Smooth muscle cell (in vitro differentiated cells): ENCODE measurements around the gene IFT52. TPM values are rescaled to one million over a fixed set of nuclear protein-coding genes. Genes with fewer than 3 reads are reported as not detected.

ENCODE experiments used
- DNase-seq: peaks from one replicate; lab custom pipeline; 2025; ENCODE audit not compliant: unreplicated experiment; lab: John Stamatoyannopoulos, UW
- H2AFZ ChIP-seq: fragments of 200-600 bp; sonication (generic); 2 replicates; pipeline ENCODE4 v1.6.0; 2016; ENCODE audit warnings: antibody characterized with exemption, low read depth, mild to moderate bottlenecking
- H3F3A ChIP-seq: fragments of 200-600 bp; sonication (generic); 2 replicates; pipeline ENCODE4 v1.6.0; 2017; ENCODE audit warnings: antibody characterized with exemption, low read depth
- H3K27ac ChIP-seq: fragments of 200-600 bp; sonication (generic); 2 replicates; pipeline ENCODE4 v1.5.1; 2016; ENCODE audit warnings: low read depth, mild to moderate bottlenecking
- H3K27me3 ChIP-seq: fragments of 200-600 bp; sonication (generic); 2 replicates; pipeline ENCODE4 v1.6.1; 2016; ENCODE audit warnings: low read depth, mild to moderate bottlenecking
- H3K36me3 ChIP-seq: fragments of 200-600 bp; sonication (generic); 2 replicates; pipeline ENCODE4 v1.5.1; 2016; ENCODE audit warnings: low read depth
- H3K4me1 ChIP-seq: fragments of 200-600 bp; sonication (generic); 2 replicates; pipeline ENCODE4 v1.5.1; 2016; ENCODE audit warnings: low read depth
- H3K4me2 ChIP-seq: fragments of 200-600 bp; sonication (generic); 2 replicates; pipeline ENCODE4 v1.6.0; 2016; ENCODE audit warnings: mild to moderate bottlenecking
- H3K4me3 ChIP-seq: fragments of 200-600 bp; sonication (generic); 2 replicates; pipeline ENCODE4 v1.5.1; 2016; ENCODE audit warnings: mild to moderate bottlenecking
- H3K79me2 ChIP-seq: fragments of 200-600 bp; sonication (generic); 2 replicates; pipeline ENCODE4 v1.6.0; 2016; ENCODE audit warnings: low read depth, mild to moderate bottlenecking
- H3K9ac ChIP-seq: fragments of 200-600 bp; sonication (generic); 2 replicates; pipeline ENCODE4 v1.6.0; 2016; ENCODE audit warnings: low read depth
- H3K9me3 ChIP-seq: fragments of 200-600 bp; sonication (generic); replicated peaks from 2 replicates; pipeline ENCODE4 v1.5.1; 2016; ENCODE audit warnings: low read depth
- H4K20me1 ChIP-seq: fragments of 200-600 bp; sonication (generic); 2 replicates; pipeline ENCODE4 v1.6.0; 2016; ENCODE audit warnings: low read depth
- CTCF ChIP-seq: fragments of 200-600 bp; sonication (generic); IDR thresholded peaks from 2 replicates; pipeline ENCODE4 v1.5.1; 2017; ENCODE audit warnings: borderline replicate concordance, mild to moderate bottlenecking, antibody characterized with exemption; ENCODE audit not compliant: insufficient read depth, poor library complexity, severe bottlenecking
- WGBS: methylation state at CpG from one replicate; pipeline ENCODE4 v1.1.7; 2016; ENCODE audit warnings: low lambda C conversion rate; 5-methylcytosine and 5-hydroxymethylcytosine counted together
- polyA plus RNA-seq: library from polyadenylated mRNA; unstranded; fragments of >200 nt; fragmentation: Nextera tagmentation; extraction: Ambion mirVana; gene quantifications from 2 replicates; pipeline ENCODE4 v1.2.1, GENCODE V29; 2016
- total RNA-seq: library from RNA; depleted of rRNA; stranded (reverse); fragments of >200 nt; gene quantifications from 2 replicates; pipeline ENCODE4 v1.2.3, GENCODE V29; 2014

Gene IFT52
- total and polyA plus RNA-seq, 2 experiments from 2014 or later = 46.5 to 51.0 TPM

GRCh38 chr20:43690943-43691598 lies 100.3 kb downstream of the IFT52 start:
- H4K20me1 ChIP-seq = no peaks in the 10 kb centered on the region
- 92% methylated on average over 9 of the region's 9 CpGs for WGBS
- no peak overlapping the region for H2AFZ ChIP-seq
- no peaks in the 10 kb centered on the region for H3K9me3 ChIP-seq
- H3K4me3 ChIP-seq = no peak overlapping the region
- H3K27ac ChIP-seq = no peak overlapping the region
- H3K79me2 ChIP-seq = no peaks in the 10 kb centered on the region
- H3K27me3 ChIP-seq = no peaks in the 10 kb centered on the region
- no peaks in the 10 kb centered on the region for H3K36me3 ChIP-seq
- H3K9ac ChIP-seq = no peak overlapping the region
- no peak for DNase-seq
- H3F3A ChIP-seq = no peaks in the 10 kb centered on the region
- no peak overlapping the region for H3K4me2 ChIP-seq
- H3K4me1 ChIP-seq = no peaks in the 10 kb centered on the region
- no peak for TF ChIP-seq CTCF

- no peak for DNase-seq
Measured at GRCh38 chr20:43691928-43692524, 101.3 kb downstream of the IFT52 start.

GRCh38 chr20:43694763-43695162 lies 104.0 kb downstream of the IFT52 start:
- no peak for TF ChIP-seq CTCF
- no peak overlapping the region for H3K27ac ChIP-seq
- WGBS = 95% methylated on average over 3 of the region's 3 CpGs
- no peaks in the 10 kb centered on the region for H3K4me1 ChIP-seq
- no peaks in the 10 kb centered on the region for H3K79me2 ChIP-seq
- no peaks in the 10 kb centered on the region for H3K36me3 ChIP-seq
- H3K4me3 ChIP-seq = no peak overlapping the region
- H3K9me3 ChIP-seq = no peaks in the 10 kb centered on the region
- no peaks in the 10 kb centered on the region for H3K27me3 ChIP-seq
- no peak overlapping the region for H2AFZ ChIP-seq
- no peak overlapping the region for H3K4me2 ChIP-seq
- DNase-seq = no peak
- H4K20me1 ChIP-seq = no peaks in the 10 kb centered on the region
- H3F3A ChIP-seq = no peaks in the 10 kb centered on the region
- no peak overlapping the region for H3K9ac ChIP-seq

More at GRCh38 chr20:43691928-43692524, 101.3 kb downstream of the IFT52 start:
- no peak overlapping the region for H3K4me3 ChIP-seq
- WGBS = 95% methylated on average over 5 of the region's 5 CpGs
- H3F3A ChIP-seq = no peaks in the 10 kb centered on the region
- no peak overlapping the region for H2AFZ ChIP-seq
- H3K9me3 ChIP-seq = no peaks in the 10 kb centered on the region
- no peaks in the 10 kb centered on the region for H3K4me1 ChIP-seq
- no peak overlapping the region for H3K27ac ChIP-seq
- no peak overlapping the region for H3K9ac ChIP-seq
- peak; percentile 44 for TF ChIP-seq CTCF
- H3K4me2 ChIP-seq = no peak overlapping the region
- no peaks in the 10 kb centered on the region for H3K27me3 ChIP-seq
- no peaks in the 10 kb centered on the region for H3K79me2 ChIP-seq
- H3K36me3 ChIP-seq = no peaks in the 10 kb centered on the region
- no peaks in the 10 kb centered on the region for H4K20me1 ChIP-seq

- H3K4me2 ChIP-seq = no peak overlapping the region
- H3K36me3 ChIP-seq = no peaks in the 10 kb centered on the region
- no peak overlapping the region for H2AFZ ChIP-seq
- H3F3A ChIP-seq = no peaks in the 10 kb centered on the region
- no peaks in the 10 kb centered on the region for H4K20me1 ChIP-seq
- no peak overlapping the region for H3K27ac ChIP-seq
- no peaks in the 10 kb centered on the region for H3K79me2 ChIP-seq
- H3K4me1 ChIP-seq = no peaks in the 10 kb centered on the region
- no peak overlapping the region for H3K9ac ChIP-seq
- WGBS = 94% methylated on average over 8 of the region's 8 CpGs
- DNase-seq = no peak
- H3K4me3 ChIP-seq = no peak overlapping the region
- TF ChIP-seq CTCF = no peak
- no peaks in the 10 kb centered on the region for H3K27me3 ChIP-seq
- H3K9me3 ChIP-seq = no peaks in the 10 kb centered on the region
Measured at GRCh38 chr20:43695571-43695970, 104.8 kb downstream of the IFT52 start.
